WTC11 (cell line): ENCODE results near the gene POLR2A. TPM values are rescaled to one million over a fixed set of nuclear protein-coding genes. Genes with fewer than 3 reads are reported as not detected.

ENCODE experiments used
- ATAC-seq: fragments of 200-7000 bp; cut with Tn5 transposase; 2 replicates; pipeline ENCODE4 v1.10.0; 2021; ENCODE audit warnings: mild to moderate bottlenecking, moderate library complexity
- CTCF ChIA-PET: fragments of 300-600 bp; sonication (Branson Sonifier 250); formaldehyde crosslinking; loops from one replicate; lab custom pipeline; 2021; ENCODE audit warnings: antibody characterized with exemption; lab: Charles Lee
- POLR2A ChIA-PET: fragments of 350-600 bp; sonication (Branson Sonifier 250); formaldehyde crosslinking; loops from one replicate; lab custom pipeline; 2021; ENCODE audit warnings: antibody characterized with exemption; lab: Charles Lee
- DNase-seq: peaks from one replicate; pipeline ENCODE4 v3.0.0; 2021; ENCODE audit warnings: low spot score
- H3K27ac Mint-ChIP-seq: 2 replicates; pipeline ENCODE4 v1.8.0; 2021; ENCODE audit warnings: mixed read lengths
- H3K27me3 Mint-ChIP-seq: 2 replicates; pipeline ENCODE4 v1.8.0; 2021; ENCODE audit warnings: low read depth, mild to moderate bottlenecking, moderate library complexity, mixed read lengths
- H3K36me3 Mint-ChIP-seq: 2 replicates; pipeline ENCODE4 v1.8.0; 2021; ENCODE audit warnings: mixed read lengths
- H3K4me1 Mint-ChIP-seq: 2 replicates; pipeline ENCODE4 v1.8.0; 2022; ENCODE audit warnings: mixed read lengths
- H3K4me3 Mint-ChIP-seq: 2 replicates; pipeline ENCODE4 v1.8.0; 2021; ENCODE audit warnings: mild to moderate bottlenecking, moderate library complexity, mixed read lengths
- H3K9me3 Mint-ChIP-seq: 2 replicates; pipeline ENCODE4 v1.8.0; 2021; ENCODE audit warnings: mixed read lengths
- ATF2 ChIP-seq: sonication (generic); formaldehyde crosslinking; IDR thresholded peaks from 2 replicates; pipeline ENCODE4 v1.8.1; 2022; ENCODE audit warnings: low read depth, missing genetic modification reagents, borderline replicate concordance
- CBFB ChIP-seq: sonication (generic); formaldehyde crosslinking; IDR thresholded peaks from 2 replicates; pipeline ENCODE4 v1.8.1; 2022; ENCODE audit warnings: mild to moderate bottlenecking, low read depth, missing genetic modification reagents
- CREB1 ChIP-seq: sonication (generic); formaldehyde crosslinking; IDR thresholded peaks from 2 replicates; pipeline ENCODE4 v1.8.0; 2023; ENCODE audit warnings: mild to moderate bottlenecking, missing genetic modification reagents
- E2F5 ChIP-seq: sonication (generic); formaldehyde crosslinking; IDR thresholded peaks from 2 replicates; pipeline ENCODE4 v1.8.1; 2022; ENCODE audit warnings: mild to moderate bottlenecking, moderate library complexity, missing genetic modification reagents
- ERG ChIP-seq: fragments of 250-450 bp; sonication (Bioruptor Pico); IDR thresholded peaks from 2 replicates; pipeline ENCODE4 v1.8.0; 2021; ENCODE audit warnings: mild to moderate bottlenecking
- GRHL2 ChIP-seq: fragments of 250-450 bp; sonication (Bioruptor Pico); IDR thresholded peaks from 2 replicates; pipeline ENCODE4 v1.8.0; 2022; ENCODE audit warnings: mild to moderate bottlenecking, moderate library complexity; ENCODE audit not compliant: insufficient replicate concordance, severe bottlenecking
- HMGXB4 ChIP-seq: sonication (generic); formaldehyde crosslinking; IDR thresholded peaks from 2 replicates; pipeline ENCODE4 v1.8.1; 2023; ENCODE audit warnings: mild to moderate bottlenecking, moderate library complexity, missing genetic modification reagents
- MXD4 ChIP-seq: fragments of 250-450 bp; sonication (Bioruptor Pico); IDR thresholded peaks from 2 replicates; pipeline ENCODE4 v1.8.0; 2021; ENCODE audit warnings: mild to moderate bottlenecking, moderate library complexity, borderline replicate concordance
- NR3C1 ChIP-seq: sonication (generic); formaldehyde crosslinking; conservative IDR thresholded peaks from 2 replicates; pipeline ENCODE4 v1.8.1; 2023; ENCODE audit warnings: low read depth, mild to moderate bottlenecking, missing genetic modification reagents
- SMAD4 ChIP-seq: sonication (generic); formaldehyde crosslinking; IDR thresholded peaks from 2 replicates; pipeline ENCODE4 v1.8.0; 2022; ENCODE audit warnings: mild to moderate bottlenecking, missing genetic modification reagents
- SP1 ChIP-seq: sonication (generic); formaldehyde crosslinking; conservative IDR thresholded peaks from 2 replicates; pipeline ENCODE4 v1.8.1; 2022; ENCODE audit warnings: missing genetic modification reagents
- ZMAT4 ChIP-seq: fragments of 250-450 bp; sonication (Bioruptor Pico); IDR thresholded peaks from 2 replicates; pipeline ENCODE4 v1.9.0; 2021; ENCODE audit warnings: mild to moderate bottlenecking
- ZNF232 ChIP-seq: sonication (generic); formaldehyde crosslinking; IDR thresholded peaks from 2 replicates; pipeline ENCODE4 v1.8.0; 2022; ENCODE audit warnings: mild to moderate bottlenecking, missing genetic modification reagents
- ZNF512 ChIP-seq: sonication (generic); formaldehyde crosslinking; IDR thresholded peaks from 2 replicates; pipeline ENCODE4 v1.8.1; 2022; ENCODE audit warnings: missing genetic modification reagents, borderline replicate concordance
- total RNA-seq: library from RNA; stranded (reverse); gene quantifications from 3 replicates; pipeline ENCODE4 v1.2.3, GENCODE V29; 2021
- TF ChIP-seq, protein P1 (sequence below): sonication (generic); formaldehyde crosslinking; IDR thresholded peaks from 2 replicates; pipeline ENCODE4 v1.8.0; 2023; ENCODE audit warnings: missing genetic modification reagents
- TF ChIP-seq, protein P2 (sequence below): sonication (generic); formaldehyde crosslinking; conservative IDR thresholded peaks from 2 replicates; pipeline ENCODE4 v1.8.1; 2022; ENCODE audit warnings: mild to moderate bottlenecking, missing genetic modification reagents
- TF ChIP-seq, protein P3 (sequence below): sonication (generic); formaldehyde crosslinking; IDR thresholded peaks from 2 replicates; pipeline ENCODE4 v1.8.1; 2022; ENCODE audit warnings: low read depth, mild to moderate bottlenecking, moderate library complexity, missing genetic modification reagents, borderline replicate concordance

The POLR2A gene
- total RNA-seq, 1 experiment from 2014 or later: 170 TPM

DNA sequence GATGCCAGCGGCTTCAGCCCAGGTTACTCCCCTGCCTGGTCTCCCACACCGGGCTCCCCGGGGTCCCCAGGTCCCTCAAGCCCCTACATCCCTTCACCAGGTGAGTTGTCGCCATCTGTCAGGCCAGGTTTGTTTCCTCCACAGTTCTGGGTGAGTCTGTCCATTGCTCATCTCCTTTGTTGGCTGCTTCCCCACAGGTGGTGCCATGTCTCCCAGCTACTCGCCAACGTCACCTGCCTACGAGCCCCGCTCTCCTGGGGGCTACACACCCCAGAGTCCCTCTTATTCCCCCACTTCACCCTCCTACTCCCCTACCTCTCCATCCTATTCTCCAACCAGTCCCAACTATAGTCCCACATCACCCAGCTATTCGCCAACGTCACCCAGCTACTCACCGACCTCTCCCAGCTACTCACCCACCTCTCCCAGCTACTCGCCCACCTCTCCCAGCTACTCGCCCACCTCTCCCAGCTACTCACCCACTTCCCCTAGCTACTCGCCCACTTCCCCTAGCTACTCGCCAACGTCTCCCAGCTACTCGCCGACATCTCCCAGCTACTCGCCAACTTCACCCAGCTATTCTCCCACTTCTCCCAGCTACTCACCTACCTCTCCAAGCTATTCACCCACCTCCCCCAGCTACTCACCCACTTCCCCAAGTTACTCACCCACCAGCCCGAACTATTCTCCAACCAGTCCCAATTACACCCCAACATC is 28.8 kb downstream of the POLR2A start:
- H3K36me3 Mint-ChIP-seq: peaks cover 54% of the 10 kb centered on the region
- DNase-seq: no peak
- ChIA-PET POLR2A (interaction anchor here (0.7 to 1.5 kb wide), 3 partner anchors 48 to 514 kb away, joined by 3 to 5 read pairs (median 3); no protein-coding TSS in a partner anchor), CTCF (interaction anchor here (0.8 to 4.4 kb wide), 8 partner anchors 10 to 204 kb away, joined by 3 to 81 read pairs (median 6); partner anchors contain the start of gene PLSCR3)
- H3K9me3 Mint-ChIP-seq: no peaks in the 10 kb centered on the region
- no peak overlapping the region for H3K27ac Mint-ChIP-seq
- no peaks in the 10 kb centered on the region for H3K27me3 Mint-ChIP-seq
- H3K4me3 Mint-ChIP-seq: no peak overlapping the region
- TF ChIP-seq NR3C1 (CRISPR knock-in tag) (no peak), E2F5 (CRISPR knock-in tag) (no peak), ZNF512 (no peak), SP1 (CRISPR knock-in tag) (no peak), ATF2 (CRISPR knock-in tag) (no peak), MXD4 (CRISPR knock-in tag) (no peak), CBFB (CRISPR knock-in tag) (no peak), HMGXB4 (no peak), GRHL2 (CRISPR knock-in tag) (no peak), ZMAT4 (CRISPR knock-in tag) (no peak)
- TF ChIP-seq, protein P1, sequence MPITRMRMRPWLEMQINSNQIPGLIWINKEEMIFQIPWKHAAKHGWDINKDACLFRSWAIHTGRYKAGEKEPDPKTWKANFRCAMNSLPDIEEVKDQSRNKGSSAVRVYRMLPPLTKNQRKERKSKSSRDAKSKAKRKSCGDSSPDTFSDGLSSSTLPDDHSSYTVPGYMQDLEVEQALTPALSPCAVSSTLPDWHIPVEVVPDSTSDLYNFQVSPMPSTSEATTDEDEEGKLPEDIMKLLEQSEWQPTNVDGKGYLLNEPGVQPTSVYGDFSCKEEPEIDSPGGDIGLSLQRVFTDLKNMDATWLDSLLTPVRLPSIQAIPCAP (CRISPR knock-in tag): no peak
- TF ChIP-seq, protein P2, sequence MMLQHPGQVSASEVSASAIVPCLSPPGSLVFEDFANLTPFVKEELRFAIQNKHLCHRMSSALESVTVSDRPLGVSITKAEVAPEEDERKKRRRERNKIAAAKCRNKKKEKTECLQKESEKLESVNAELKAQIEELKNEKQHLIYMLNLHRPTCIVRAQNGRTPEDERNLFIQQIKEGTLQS: no peak
- ATAC-seq: no peak
- no peaks in the 10 kb centered on the region for H3K4me1 Mint-ChIP-seq

DNA sequence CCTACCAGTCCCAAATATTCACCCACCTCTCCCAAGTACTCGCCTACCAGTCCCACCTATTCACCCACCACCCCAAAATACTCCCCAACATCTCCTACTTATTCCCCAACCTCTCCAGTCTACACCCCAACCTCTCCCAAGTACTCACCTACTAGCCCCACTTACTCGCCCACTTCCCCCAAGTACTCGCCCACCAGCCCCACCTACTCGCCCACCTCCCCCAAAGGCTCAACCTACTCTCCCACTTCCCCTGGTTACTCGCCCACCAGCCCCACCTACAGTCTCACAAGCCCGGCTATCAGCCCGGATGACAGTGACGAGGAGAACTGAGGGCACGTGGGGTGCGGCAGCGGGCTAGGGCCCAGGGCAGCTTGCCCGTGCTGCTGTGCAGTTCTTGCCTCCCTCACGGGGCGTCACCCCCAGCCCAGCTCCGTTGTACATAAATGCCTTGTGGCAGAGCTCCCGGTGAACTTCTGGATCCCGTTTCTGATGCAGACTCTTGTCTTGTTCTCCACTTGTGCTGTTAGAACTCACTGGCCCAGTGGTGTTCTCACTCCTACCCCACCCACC is 29.8 kb downstream of the POLR2A start:
- POLR2A ChIA-PET: interaction anchor here (0.7 to 1.0 kb wide), 2 partner anchors 47 to 515 kb away, joined by 3 read pairs; no protein-coding TSS in a partner anchor
- DNase-seq: no peak
- CTCF ChIA-PET: interaction anchor here (0.8 to 4.4 kb wide), 10 partner anchors 9 to 157 kb away, joined by 3 to 81 read pairs (median 4); partner anchors contain the start of gene PLSCR3
- peaks cover 44% of the 10 kb centered on the region for H3K36me3 Mint-ChIP-seq
- H3K4me3 Mint-ChIP-seq: no peak overlapping the region
- H3K4me1 Mint-ChIP-seq: no peaks in the 10 kb centered on the region
- H3K27me3 Mint-ChIP-seq: no peaks in the 10 kb centered on the region
- no peaks in the 10 kb centered on the region for H3K9me3 Mint-ChIP-seq
- TF ChIP-seq SP1 (CRISPR knock-in tag) (no peak), SMAD4 (CRISPR knock-in tag) (no peak), CREB1 (CRISPR knock-in tag) (no peak), ZNF232 (CRISPR knock-in tag) (no peak), ERG (CRISPR knock-in tag) (no peak)
- TF ChIP-seq, protein P3, sequence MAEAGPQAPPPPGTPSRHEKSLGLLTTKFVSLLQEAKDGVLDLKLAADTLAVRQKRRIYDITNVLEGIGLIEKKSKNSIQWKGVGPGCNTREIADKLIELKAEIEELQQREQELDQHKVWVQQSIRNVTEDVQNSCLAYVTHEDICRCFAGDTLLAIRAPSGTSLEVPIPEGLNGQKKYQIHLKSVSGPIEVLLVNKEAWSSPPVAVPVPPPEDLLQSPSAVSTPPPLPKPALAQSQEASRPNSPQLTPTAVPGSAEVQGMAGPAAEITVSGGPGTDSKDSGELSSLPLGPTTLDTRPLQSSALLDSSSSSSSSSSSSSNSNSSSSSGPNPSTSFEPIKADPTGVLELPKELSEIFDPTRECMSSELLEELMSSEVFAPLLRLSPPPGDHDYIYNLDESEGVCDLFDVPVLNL (CRISPR knock-in tag): no peak
- H3K27ac Mint-ChIP-seq: no peak overlapping the region
- ATAC-seq: 0 out of 2 replicates have a peak, but pooled peaks have one; percentile 30
